Dedifferentiated amniotic fluid mesenchymal stem cell (primary cell): ENCODE data around the gene TDO2.

Source experiments
- DNase-seq: peaks from one replicate; pipeline ENCODE4 v3.0.0-alpha.2; 2016; ENCODE audit errors: extremely low spot score

Gene TDO2

GRCh38 chr4:155953151-155954117, 49.9 kb downstream of the TDO2 start, which contains the start of gene CTSO:
Gene CTSO (minus strand): TSS chr4:155953866. CDS start chr4:155953847, 19 bp downstream.
- DNase-seq = peak; percentile 92

- no peak for DNase-seq
Measured at GRCh38 chr4:155954118-155954685, 50.7 kb downstream of the TDO2 start.

- DNase-seq = no peak
Measured at GRCh38 chr4:155954939-155955338, 51.4 kb downstream of the TDO2 start.

- DNase-seq = no peak
Measured at GRCh38 chr4:155956461-155956860, 53.0 kb downstream of the TDO2 start.

- DNase-seq = no peak
Measured at GRCh38 chr4:155959417-155959816, 55.9 kb downstream of the TDO2 start.

GRCh38 chr4:155960522-155960921, 57.0 kb downstream of the TDO2 start:
- DNase-seq = no peak

GRCh38 chr4:155961575-155961974, 58.1 kb downstream of the TDO2 start:
- no peak for DNase-seq

- DNase-seq = no peak
Measured at GRCh38 chr4:155962767-155963166, 59.3 kb downstream of the TDO2 start.

GRCh38 chr4:155964016-155964891, 60.8 kb downstream of the TDO2 start:
- DNase-seq = no peak

GRCh38 chr4:155966171-155966570, 62.7 kb downstream of the TDO2 start:
- no peak for DNase-seq

GRCh38 chr4:155966731-155967395, 63.4 kb downstream of the TDO2 start:
- no peak for DNase-seq
